Calu3 (cell line): ENCODE measurements around the gene ZNF142. TPM values are rescaled to one million over a fixed set of nuclear protein-coding genes. Genes with fewer than 3 reads are reported as not detected.

Experiments used
- BruUV-seq: library from RNA; stranded (reverse); fragments of 400-500 nt; replicated peaks from 2 replicates; lab custom pipeline; 2021; lab: Mats Ljungman, UMichigan
- CTCF ChIA-PET: fragments of 300-600 bp; sonication (Branson Sonifier 250); formaldehyde crosslinking; loops from one replicate; lab custom pipeline; 2022; ENCODE audit warnings: antibody characterized with exemption; lab: Charles Lee
- DNase-seq: peaks from one replicate; pipeline ENCODE4 v3.0.0; 2022
- H3K27ac Mint-ChIP-seq: one replicate; pipeline ENCODE4 v1.8.0; 2022; ENCODE audit warnings: mixed read lengths; ENCODE audit not compliant: unreplicated experiment
- H3K27me3 Mint-ChIP-seq: one replicate; pipeline ENCODE4 v1.8.0; 2022; ENCODE audit warnings: mixed read lengths; ENCODE audit not compliant: unreplicated experiment
- H3K36me3 Mint-ChIP-seq: one replicate; pipeline ENCODE4 v1.8.0; 2022; ENCODE audit warnings: mild to moderate bottlenecking, moderate library complexity, mixed read lengths; ENCODE audit not compliant: insufficient read depth, unreplicated experiment
- H3K4me1 Mint-ChIP-seq: one replicate; pipeline ENCODE4 v1.8.0; 2022; ENCODE audit warnings: mild to moderate bottlenecking, low read depth, mixed read lengths; ENCODE audit not compliant: unreplicated experiment
- H3K4me3 Mint-ChIP-seq: one replicate; pipeline ENCODE4 v1.8.0; 2022; ENCODE audit warnings: mild to moderate bottlenecking, low read depth, moderate library complexity, mixed read lengths; ENCODE audit not compliant: unreplicated experiment
- H3K9me3 Mint-ChIP-seq: one replicate; pipeline ENCODE4 v1.8.0; 2022; ENCODE audit warnings: low read depth, mixed read lengths; ENCODE audit not compliant: unreplicated experiment
- intact Hi-C: fragments of 100-400 bp; cut with micrococcal nuclease; formaldehyde crosslinking; loops from one replicate; pipeline ENCODE4 v1.10.0; 2022; ENCODE audit not compliant: unreplicated experiment
- total RNA-seq: library from RNA; stranded (reverse); gene quantifications from 2 replicates; pipeline ENCODE4 v1.2.3, GENCODE V29; 2022
- TF ChIP-seq, protein P1 (sequence below): fragments of 200-600 bp; IDR thresholded peaks from one replicate; pipeline ENCODE4 v1.8.0; 2022; ENCODE audit warnings: antibody characterized with exemption; ENCODE audit not compliant: unreplicated experiment

Gene ZNF142
- total RNA-seq, 1 experiment from 2014 or later, result 43.3 TPM

DNA sequence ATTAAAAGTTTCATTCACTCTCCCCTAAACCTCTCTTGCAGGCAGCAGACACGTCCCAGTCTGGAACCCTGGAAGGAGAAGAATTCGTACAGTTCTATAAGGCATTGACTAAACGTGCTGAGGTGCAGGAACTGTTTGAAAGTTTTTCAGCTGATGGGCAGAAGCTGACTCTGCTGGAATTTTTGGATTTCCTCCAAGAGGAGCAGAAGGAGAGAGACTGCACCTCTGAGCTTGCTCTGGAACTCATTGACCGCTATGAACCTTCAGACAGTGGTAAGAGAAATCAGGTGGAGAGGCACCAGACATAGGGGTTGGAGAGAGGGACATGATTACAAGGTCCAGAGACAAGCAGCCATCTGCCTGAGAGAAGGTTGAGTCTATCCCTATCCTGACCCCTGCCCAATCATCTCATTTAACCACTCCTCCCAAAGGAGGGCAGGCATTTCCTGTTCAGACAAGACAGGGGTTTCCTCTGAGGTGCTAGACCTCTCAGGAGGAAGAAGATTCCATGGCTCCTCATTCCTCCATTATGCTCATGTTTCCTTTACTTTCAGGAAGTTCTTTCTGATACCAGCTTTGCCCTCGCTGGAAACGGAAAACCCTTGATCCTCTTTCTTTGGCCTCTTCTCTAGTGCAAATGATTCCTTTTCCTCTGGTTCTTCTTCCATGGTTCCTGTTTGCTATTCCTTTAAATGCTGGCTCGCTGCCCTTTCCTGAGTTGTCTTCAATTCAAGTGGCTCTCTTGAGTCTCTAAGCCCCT lies 36.6 kb downstream of the ZNF142 start:
- H3K9me3 Mint-ChIP-seq, result no peaks in the 10 kb centered on the region
- TF ChIP-seq, protein P1, sequence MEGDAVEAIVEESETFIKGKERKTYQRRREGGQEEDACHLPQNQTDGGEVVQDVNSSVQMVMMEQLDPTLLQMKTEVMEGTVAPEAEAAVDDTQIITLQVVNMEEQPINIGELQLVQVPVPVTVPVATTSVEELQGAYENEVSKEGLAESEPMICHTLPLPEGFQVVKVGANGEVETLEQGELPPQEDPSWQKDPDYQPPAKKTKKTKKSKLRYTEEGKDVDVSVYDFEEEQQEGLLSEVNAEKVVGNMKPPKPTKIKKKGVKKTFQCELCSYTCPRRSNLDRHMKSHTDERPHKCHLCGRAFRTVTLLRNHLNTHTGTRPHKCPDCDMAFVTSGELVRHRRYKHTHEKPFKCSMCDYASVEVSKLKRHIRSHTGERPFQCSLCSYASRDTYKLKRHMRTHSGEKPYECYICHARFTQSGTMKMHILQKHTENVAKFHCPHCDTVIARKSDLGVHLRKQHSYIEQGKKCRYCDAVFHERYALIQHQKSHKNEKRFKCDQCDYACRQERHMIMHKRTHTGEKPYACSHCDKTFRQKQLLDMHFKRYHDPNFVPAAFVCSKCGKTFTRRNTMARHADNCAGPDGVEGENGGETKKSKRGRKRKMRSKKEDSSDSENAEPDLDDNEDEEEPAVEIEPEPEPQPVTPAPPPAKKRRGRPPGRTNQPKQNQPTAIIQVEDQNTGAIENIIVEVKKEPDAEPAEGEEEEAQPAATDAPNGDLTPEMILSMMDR, result no peak

DNA sequence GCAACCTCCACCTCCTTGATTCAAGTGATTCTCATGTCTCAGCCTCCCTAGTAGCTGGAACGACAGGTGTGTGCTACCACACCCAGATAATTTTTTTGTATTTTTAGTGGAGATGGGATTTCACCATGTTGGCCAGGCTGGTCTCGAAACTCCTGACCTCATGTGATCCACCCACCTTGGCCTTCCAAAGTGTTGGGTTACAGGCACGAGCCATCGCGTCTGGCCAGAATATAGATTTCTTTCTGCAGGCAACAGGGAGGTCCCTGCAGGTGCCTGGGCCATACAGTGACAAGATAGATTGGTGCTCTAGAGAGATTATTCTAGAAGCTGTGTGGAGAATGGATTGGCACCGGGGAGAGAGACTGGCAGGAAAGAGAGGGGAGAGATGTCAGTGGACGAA lies 38.4 kb downstream of the ZNF142 start:
- Mint-ChIP-seq H3K27ac (no peak overlapping the region), H3K4me3 (no peak overlapping the region), H3K9me3 (no peaks in the 10 kb centered on the region), H3K36me3 (no peaks in the 10 kb centered on the region), H3K27me3 (no peaks in the 10 kb centered on the region), H3K4me1 (no peaks in the 10 kb centered on the region)
- DNase-seq, result no peak
- TF ChIP-seq, protein P1, result no peak
- no TSS peak for BruUV-seq
- CTCF ChIA-PET, result interaction anchor here (0.7 to 0.9 kb wide), 2 partner anchors 8 to 133 kb away, joined by 5 to 6 read pairs; no protein-coding TSS in a partner anchor
- intact Hi-C loops, result no loop called here

More for the DNA sequence above, 36.6 kb downstream of the ZNF142 start:
- Mint-ChIP-seq H3K4me3 (no peak overlapping the region), H3K36me3 (no peaks in the 10 kb centered on the region), H3K27me3 (no peaks in the 10 kb centered on the region), H3K4me1 (no peaks in the 10 kb centered on the region), H3K27ac (no peak overlapping the region)
- intact Hi-C loops, result no loop called here
- CTCF ChIA-PET, result no interaction called here
- DNase-seq, result no peak
- no TSS peak for BruUV-seq

DNA sequence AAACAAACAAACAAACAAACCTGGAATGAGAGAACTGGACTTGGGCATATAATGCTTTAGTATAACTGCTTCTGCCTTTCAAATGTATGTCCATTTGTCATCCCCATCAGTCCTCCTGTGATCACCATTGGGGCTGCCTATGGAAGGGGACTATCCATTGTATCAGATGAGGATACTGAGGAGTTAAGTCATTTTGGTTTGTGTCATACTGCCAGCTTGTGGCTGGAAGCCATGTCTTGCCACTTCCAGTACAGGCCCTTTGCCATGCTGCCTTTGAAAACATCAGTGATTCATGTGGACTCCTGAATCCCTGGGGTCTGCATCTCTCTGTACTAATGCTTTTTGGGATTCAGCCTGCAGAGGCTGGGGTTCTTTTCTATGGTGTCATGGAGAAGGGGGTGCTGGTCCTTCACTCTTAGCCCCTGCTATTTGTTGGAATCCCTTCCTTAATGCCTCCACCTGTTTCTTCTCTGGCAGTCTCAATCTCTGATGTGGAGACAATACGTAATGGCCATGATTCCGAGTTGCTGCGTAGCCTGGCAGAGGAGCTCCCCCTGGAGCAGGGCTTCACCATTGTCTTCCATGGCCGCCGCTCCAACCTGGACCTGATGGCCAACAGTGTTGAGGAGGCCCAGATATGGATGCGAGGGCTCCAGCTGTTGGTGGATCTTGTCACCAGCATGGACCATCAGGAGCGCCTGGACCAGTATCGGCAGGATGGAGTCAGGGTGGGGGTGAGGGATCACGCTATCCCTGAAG lies 41.1 kb downstream of the ZNF142 start:
- Mint-ChIP-seq H3K9me3 (no peaks in the 10 kb centered on the region), H3K36me3 (no peaks in the 10 kb centered on the region), H3K4me1 (no peaks in the 10 kb centered on the region), H3K4me3 (no peak overlapping the region), H3K27me3 (no peaks in the 10 kb centered on the region), H3K27ac (no peak overlapping the region)
- BruUV-seq, result no TSS peak
- CTCF ChIA-PET, result no interaction called here
- intact Hi-C loops, result no loop called here
- no peak for DNase-seq
- TF ChIP-seq, protein P1, result no peak

DNA sequence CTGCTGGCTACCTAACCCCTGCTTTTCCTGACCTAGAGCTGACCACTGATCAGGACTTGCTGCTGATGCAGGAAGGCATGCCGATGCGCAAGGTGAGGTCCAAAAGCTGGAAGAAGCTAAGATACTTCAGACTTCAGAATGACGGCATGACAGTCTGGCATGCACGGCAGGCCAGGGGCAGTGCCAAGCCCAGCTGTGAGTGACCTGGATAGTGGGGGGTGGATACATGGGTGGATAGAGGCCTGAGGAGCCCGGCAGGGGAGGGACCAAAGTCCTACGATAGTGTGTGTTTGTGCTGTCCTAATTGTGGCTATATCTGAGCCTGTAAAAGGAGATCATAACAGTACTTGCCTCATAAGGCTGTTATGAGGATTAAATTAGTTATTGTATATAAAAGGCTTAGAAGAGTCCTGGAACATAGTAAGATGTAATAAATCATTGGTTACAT lies 43.5 kb downstream of the ZNF142 start:
- H3K4me3 Mint-ChIP-seq, result no peak overlapping the region
- H3K4me1 Mint-ChIP-seq, result no peaks in the 10 kb centered on the region
- BruUV-seq, result no TSS peak
- H3K9me3 Mint-ChIP-seq, result no peaks in the 10 kb centered on the region
- no peaks in the 10 kb centered on the region for H3K36me3 Mint-ChIP-seq
- CTCF ChIA-PET, result interaction anchor here (0.9 kb wide), 1 partner anchor 12 kb away, joined by 3 read pairs; no protein-coding TSS in a partner anchor
- intact Hi-C loops, result no loop called here
- DNase-seq, result no peak
- H3K27ac Mint-ChIP-seq, result no peak overlapping the region
- TF ChIP-seq, protein P1, result no peak
- peaks cover 17% of the 10 kb centered on the region for H3K27me3 Mint-ChIP-seq
